ENCODE results near the gene MOCS2.

Gene MOCS2

DNA sequence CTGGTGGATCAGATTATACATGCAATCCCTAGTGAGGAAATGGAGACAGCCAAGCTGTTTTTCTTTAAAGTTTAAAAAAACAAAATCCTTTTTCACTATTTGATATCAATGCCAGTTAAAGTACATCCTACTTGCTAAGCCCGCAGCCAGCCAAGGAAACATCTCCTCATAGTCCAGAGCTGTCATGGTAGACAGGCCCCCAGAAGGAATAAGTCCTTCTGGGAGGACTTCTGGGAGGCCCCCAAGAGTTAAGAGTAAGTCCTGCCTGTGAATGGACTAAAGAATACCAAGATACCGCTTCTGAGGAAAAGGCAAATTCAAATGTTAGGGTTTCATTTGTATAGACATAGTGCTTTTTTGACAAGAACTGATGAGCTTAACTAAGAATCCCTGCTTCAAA is 38.3 kb downstream of the MOCS2 start:
- peaks cover 2% of the 10 kb centered on the region for H3K27me3 Mint-ChIP-seq (ENCODE audit: low read depth, poor library complexity)
- H3K4me3 Mint-ChIP-seq = no peak overlapping the region
- H3K27ac Mint-ChIP-seq = no peak overlapping the region
- peaks cover 6% of the 10 kb centered on the region for H3K4me1 Mint-ChIP-seq
- TF ChIP-seq, protein P1, sequence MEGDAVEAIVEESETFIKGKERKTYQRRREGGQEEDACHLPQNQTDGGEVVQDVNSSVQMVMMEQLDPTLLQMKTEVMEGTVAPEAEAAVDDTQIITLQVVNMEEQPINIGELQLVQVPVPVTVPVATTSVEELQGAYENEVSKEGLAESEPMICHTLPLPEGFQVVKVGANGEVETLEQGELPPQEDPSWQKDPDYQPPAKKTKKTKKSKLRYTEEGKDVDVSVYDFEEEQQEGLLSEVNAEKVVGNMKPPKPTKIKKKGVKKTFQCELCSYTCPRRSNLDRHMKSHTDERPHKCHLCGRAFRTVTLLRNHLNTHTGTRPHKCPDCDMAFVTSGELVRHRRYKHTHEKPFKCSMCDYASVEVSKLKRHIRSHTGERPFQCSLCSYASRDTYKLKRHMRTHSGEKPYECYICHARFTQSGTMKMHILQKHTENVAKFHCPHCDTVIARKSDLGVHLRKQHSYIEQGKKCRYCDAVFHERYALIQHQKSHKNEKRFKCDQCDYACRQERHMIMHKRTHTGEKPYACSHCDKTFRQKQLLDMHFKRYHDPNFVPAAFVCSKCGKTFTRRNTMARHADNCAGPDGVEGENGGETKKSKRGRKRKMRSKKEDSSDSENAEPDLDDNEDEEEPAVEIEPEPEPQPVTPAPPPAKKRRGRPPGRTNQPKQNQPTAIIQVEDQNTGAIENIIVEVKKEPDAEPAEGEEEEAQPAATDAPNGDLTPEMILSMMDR (IDR thresholded peaks at IDR 0.05) = no peak
- DNase-seq = no peak
- no peaks in the 10 kb centered on the region for H3K36me3 Mint-ChIP-seq (ENCODE audit: low read depth)
- H3K9me3 Mint-ChIP-seq = no peaks in the 10 kb centered on the region

DNA sequence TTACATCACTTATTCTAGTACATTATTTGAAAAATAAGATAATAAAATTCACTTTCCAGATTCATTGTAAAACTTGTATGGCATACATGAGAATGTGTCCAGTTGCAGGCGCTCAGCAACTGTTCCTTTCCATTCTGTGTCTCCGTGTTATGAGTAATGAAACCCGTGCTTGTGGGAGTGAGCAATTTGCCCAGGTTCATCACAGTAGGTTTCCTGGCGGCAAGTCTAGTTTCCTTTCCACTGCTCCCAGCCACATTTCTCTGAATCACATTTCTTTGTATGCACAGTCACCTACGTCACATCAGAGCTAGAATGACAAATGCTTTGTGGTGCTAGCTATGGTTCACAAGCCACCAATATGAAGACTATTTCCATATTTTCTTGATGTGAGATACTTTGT is 39.9 kb downstream of the MOCS2 start:
- no peaks in the 10 kb centered on the region for H3K36me3 Mint-ChIP-seq (ENCODE audit: low read depth)
- H3K27ac Mint-ChIP-seq = no peak overlapping the region
- DNase-seq = no peak
- peaks cover 6% of the 10 kb centered on the region for H3K4me1 Mint-ChIP-seq
- H3K4me3 Mint-ChIP-seq = no peak overlapping the region
- TF ChIP-seq, protein P1 (IDR thresholded peaks at IDR 0.05) = no peak
- H3K9me3 Mint-ChIP-seq = no peaks in the 10 kb centered on the region
- H3K27me3 Mint-ChIP-seq (ENCODE audit: low read depth, poor library complexity) = peaks cover 7% of the 10 kb centered on the region

DNA sequence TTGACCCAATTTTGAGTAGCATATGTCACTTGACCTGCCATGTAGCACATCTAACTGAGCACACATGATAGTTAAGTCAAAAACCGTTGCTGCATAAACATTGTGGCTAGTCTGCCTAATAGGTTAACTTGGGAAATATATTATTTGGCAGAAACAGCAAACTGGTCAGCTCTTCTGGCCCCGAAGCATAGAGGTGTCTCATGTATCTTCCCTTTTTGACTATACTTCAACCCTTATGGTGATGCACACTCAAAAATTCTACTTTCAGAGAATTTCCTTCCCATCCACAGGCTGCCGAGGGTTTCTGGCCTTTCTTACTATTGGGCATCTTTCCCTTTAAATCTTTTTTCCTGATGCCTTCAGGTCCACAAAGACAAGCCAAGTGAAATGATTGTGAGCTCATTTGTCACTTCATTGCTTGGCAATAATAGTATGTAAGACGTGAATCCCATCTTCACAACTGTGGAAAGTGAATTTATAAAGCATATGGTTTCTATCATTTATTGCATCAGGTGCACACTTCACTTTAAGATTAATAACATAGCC is 41.2 kb downstream of the MOCS2 start:
- peaks cover 10% of the 10 kb centered on the region for H3K27me3 Mint-ChIP-seq (ENCODE audit: low read depth, poor library complexity)
- TF ChIP-seq, protein P1 (IDR thresholded peaks at IDR 0.05) = no peak
- H3K4me3 Mint-ChIP-seq = no peak overlapping the region
- no peak for DNase-seq
- peaks cover 3% of the 10 kb centered on the region for H3K4me1 Mint-ChIP-seq
- no peaks in the 10 kb centered on the region for H3K36me3 Mint-ChIP-seq (ENCODE audit: low read depth)
- H3K9me3 Mint-ChIP-seq = no peaks in the 10 kb centered on the region
- no peak overlapping the region for H3K27ac Mint-ChIP-seq

DNA sequence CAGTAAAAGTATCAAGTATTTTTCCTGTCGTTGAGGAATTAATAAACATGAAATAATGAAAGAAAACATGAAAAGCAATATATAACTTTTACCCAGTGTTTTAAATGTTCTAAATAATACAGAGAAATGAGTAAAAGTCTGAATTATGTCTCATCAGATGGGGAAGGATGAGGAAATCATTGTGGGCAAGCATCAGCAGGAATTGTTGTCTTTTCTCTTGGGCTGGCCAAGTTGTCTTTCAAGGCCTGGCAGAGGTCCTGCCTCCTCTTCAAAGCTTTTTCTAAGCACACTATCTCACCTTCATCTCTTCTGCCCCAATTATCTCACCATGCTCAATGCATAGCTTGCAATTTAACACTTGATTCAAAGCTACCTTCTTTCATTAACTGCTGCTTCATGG is 41.9 kb downstream of the MOCS2 start:
- peaks cover 10% of the 10 kb centered on the region for H3K27me3 Mint-ChIP-seq (ENCODE audit: low read depth, poor library complexity)
- H3K36me3 Mint-ChIP-seq (ENCODE audit: low read depth) = no peaks in the 10 kb centered on the region
- no peaks in the 10 kb centered on the region for H3K9me3 Mint-ChIP-seq
- no peak for DNase-seq
- H3K27ac Mint-ChIP-seq = no peak overlapping the region
- H3K4me1 Mint-ChIP-seq = no peaks in the 10 kb centered on the region
- TF ChIP-seq, protein P1 (IDR thresholded peaks at IDR 0.05) = no peak
- H3K4me3 Mint-ChIP-seq = no peak overlapping the region

DNA sequence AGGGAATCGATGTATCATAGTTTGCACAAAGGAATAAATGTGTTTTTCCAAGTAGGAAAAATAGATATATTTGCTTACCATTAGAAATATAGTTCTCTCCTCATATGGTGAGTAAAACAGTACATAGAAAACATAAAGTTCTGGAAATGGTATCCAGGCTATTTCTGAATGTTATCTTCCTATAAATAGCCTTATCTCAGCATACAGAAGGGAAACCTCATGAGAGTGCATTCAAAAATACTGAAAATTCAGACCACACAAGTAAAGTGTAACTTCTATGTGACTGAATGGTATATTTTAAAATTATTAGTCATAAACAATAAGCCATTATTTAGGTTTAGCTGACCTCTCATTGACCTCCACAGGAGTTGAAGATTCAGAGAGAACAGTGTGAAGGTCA is 43.5 kb downstream of the MOCS2 start:
- no peak for DNase-seq
- Mint-ChIP-seq H3K4me1 (no peaks in the 10 kb centered on the region), H3K36me3 (ENCODE audit: low read depth) (no peaks in the 10 kb centered on the region)

DNA sequence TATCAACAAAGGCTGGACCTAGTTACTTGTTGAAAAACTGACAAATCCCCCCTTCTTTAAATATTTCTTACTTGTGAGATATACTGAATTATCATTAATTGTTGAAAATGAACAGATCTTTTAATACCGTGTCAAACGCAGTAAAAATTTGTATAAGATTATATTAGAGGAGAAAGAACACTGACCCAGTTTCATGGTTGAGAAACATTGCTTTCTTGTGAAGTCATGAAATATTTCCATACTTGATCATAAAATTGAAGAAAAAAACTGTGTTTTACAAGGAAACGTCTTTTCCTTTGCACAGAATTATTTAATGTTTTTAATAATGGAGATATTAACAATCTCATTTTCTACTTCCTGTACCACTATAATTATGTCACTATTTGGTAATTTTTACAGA is 45.8 kb downstream of the MOCS2 start:
- Mint-ChIP-seq H3K27me3 (ENCODE audit: low read depth, poor library complexity) (peaks cover 7% of the 10 kb centered on the region), H3K4me3 (no peak overlapping the region), H3K4me1 (no peaks in the 10 kb centered on the region), H3K36me3 (ENCODE audit: low read depth) (no peaks in the 10 kb centered on the region), H3K9me3 (no peaks in the 10 kb centered on the region), H3K27ac (no peak overlapping the region)
- no peak for DNase-seq
- TF ChIP-seq, protein P1 (IDR thresholded peaks at IDR 0.05) = no peak

More for the DNA sequence above, 43.5 kb downstream of the MOCS2 start:
- H3K27me3 Mint-ChIP-seq (ENCODE audit: low read depth, poor library complexity) = peaks cover 10% of the 10 kb centered on the region
- TF ChIP-seq, protein P1 (IDR thresholded peaks at IDR 0.05) = no peak
- no peaks in the 10 kb centered on the region for H3K9me3 Mint-ChIP-seq
- no peak overlapping the region for H3K4me3 Mint-ChIP-seq
- H3K27ac Mint-ChIP-seq = no peak overlapping the region

All from nephron progenitor cell (in vitro differentiated cells).